PC-9 (cell line): ENCODE results near the gene DAGLB. TPM values are rescaled to one million over a fixed set of nuclear protein-coding genes. Genes with fewer than 3 reads are reported as not detected.

Experiments
- BruUV-seq: library from RNA; stranded (reverse); fragments of 400-500 nt; replicated peaks from 2 replicates; lab custom pipeline; 2021; lab: Mats Ljungman, UMichigan
- CTCF ChIA-PET: fragments of 300-600 bp; sonication (Branson Sonifier 250); formaldehyde crosslinking; loops from one replicate; lab custom pipeline; 2022; ENCODE audit warnings: antibody characterized with exemption; lab: Charles Lee
- POLR2A ChIA-PET: fragments of 300-600 bp; sonication (Branson Sonifier 250); formaldehyde crosslinking; loops from one replicate; lab custom pipeline; 2022; ENCODE audit warnings: antibody characterized with exemption; ENCODE audit not compliant: unreplicated experiment; lab: Charles Lee
- DNase-seq, 2 experiments: peaks; one replicate each; pipeline versions ENCODE4 v3.0.0 to v3.0.0-alpha.2; 2015 to 2022; ENCODE audit warnings: mixed read lengths in 1 of 2
- H2AFZ ChIP-seq: fragments of 200-600 bp; sonication (generic); 2 replicates; pipeline ENCODE4 v1.8.1; 2017; ENCODE audit warnings: antibody characterized with exemption
- H3F3A ChIP-seq: fragments of 200-600 bp; sonication (generic); 2 replicates; pipeline ENCODE4 v1.8.1; 2017; ENCODE audit warnings: antibody characterized with exemption, mild to moderate bottlenecking, low read depth; ENCODE audit not compliant: insufficient read depth
- H3K27ac ChIP-seq: fragments of 200-600 bp; sonication (generic); 2 replicates; pipeline ENCODE4 v1.6.1; 2016; ENCODE audit warnings: mixed run types
- H3K27me3 ChIP-seq: fragments of 200-600 bp; sonication (generic); 2 replicates; pipeline ENCODE4 v1.6.1; 2016; ENCODE audit warnings: low read depth, mixed run types; ENCODE audit not compliant: insufficient read depth
- H3K36me3 ChIP-seq: fragments of 200-600 bp; sonication (generic); 2 replicates; pipeline ENCODE4 v1.6.1; 2016; ENCODE audit warnings: low read depth, mixed run types
- H3K4me1 ChIP-seq: fragments of 200-600 bp; sonication (generic); replicated peaks from 2 replicates; pipeline ENCODE4 v1.6.1; 2016; ENCODE audit warnings: mixed run types; ENCODE audit not compliant: insufficient read depth
- H3K4me2 ChIP-seq: fragments of 200-600 bp; sonication (generic); 2 replicates; pipeline ENCODE4 v1.6.1; 2017; ENCODE audit warnings: mixed run types
- H3K4me3 ChIP-seq: fragments of 200-600 bp; sonication (generic); 2 replicates; pipeline ENCODE4 v1.6.1; 2016; ENCODE audit warnings: mixed run types
- H3K79me2 ChIP-seq: fragments of 200-600 bp; sonication (generic); 2 replicates; pipeline ENCODE4 v1.6.1; 2017; ENCODE audit warnings: low read depth, mixed run types
- H3K9me2 ChIP-seq: fragments of 200-600 bp; sonication (generic); 2 replicates; pipeline ENCODE4 v1.8.1; 2017; ENCODE audit warnings: mild to moderate bottlenecking; ENCODE audit not compliant: insufficient read depth
- H3K9me3 ChIP-seq: fragments of 200-600 bp; sonication (generic); 2 replicates; pipeline ENCODE4 v1.8.1; 2016; ENCODE audit warnings: low read depth; ENCODE audit not compliant: insufficient read depth
- H4K20me1 ChIP-seq: fragments of 200-600 bp; sonication (generic); 2 replicates; pipeline ENCODE4 v1.8.1; 2017; ENCODE audit not compliant: insufficient read depth
- EZH2 ChIP-seq: fragments of 200-600 bp; sonication (generic); IDR thresholded peaks from 2 replicates; pipeline ENCODE4 v1.8.0; 2017; ENCODE audit warnings: antibody characterized with exemption, low read depth
- intact Hi-C: fragments of 100-400 bp; cut with micrococcal nuclease; formaldehyde crosslinking; loops from one replicate; pipeline ENCODE4 v1.10.0; 2022; ENCODE audit not compliant: unreplicated experiment
- total RNA-seq: library from RNA; stranded (reverse); gene quantifications from 2 replicates; pipeline ENCODE4 v1.2.3, GENCODE V29; 2021
- TF ChIP-seq, protein P1 (sequence below): fragments of 200-600 bp; sonication (generic); conservative IDR thresholded peaks from 2 replicates; pipeline ENCODE4 v1.6.1; 2017; ENCODE audit warnings: mixed run types, antibody characterized with exemption, mild to moderate bottlenecking, moderate library complexity

DAGLB gene
- total RNA-seq, 1 experiment from 2014 or later = 46.7 TPM

DNA sequence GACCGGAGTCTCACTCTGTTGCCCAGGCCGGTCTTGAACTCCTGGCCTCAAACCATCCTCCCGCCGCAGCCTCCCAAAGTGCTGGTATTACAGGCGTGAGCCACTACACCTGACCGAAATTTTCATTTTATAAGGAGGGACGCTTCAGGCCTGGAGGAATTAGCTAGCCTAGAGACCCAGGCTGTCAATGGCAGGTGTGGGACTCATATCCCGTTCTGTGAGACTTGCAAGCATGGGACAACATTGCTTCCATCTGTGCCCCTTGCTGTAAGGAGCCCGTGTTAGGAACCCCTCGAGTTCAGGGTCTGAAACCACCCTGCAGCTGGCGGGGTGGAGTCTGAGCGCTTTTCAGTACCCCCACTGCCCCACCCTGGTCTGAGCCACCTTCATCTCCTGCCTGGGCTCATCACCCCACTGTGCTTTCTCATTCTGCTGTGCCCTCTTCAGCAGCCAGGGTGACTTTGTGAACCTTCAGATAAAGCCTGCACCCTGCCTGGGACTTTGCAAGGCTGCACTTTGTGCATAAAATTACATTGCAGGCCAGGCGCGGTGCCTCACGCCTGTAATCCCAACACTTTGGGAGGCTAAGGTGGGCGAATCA, 1.3 kb upstream of the DAGLB start:
- CTCF ChIA-PET = no interaction called here

DNA sequence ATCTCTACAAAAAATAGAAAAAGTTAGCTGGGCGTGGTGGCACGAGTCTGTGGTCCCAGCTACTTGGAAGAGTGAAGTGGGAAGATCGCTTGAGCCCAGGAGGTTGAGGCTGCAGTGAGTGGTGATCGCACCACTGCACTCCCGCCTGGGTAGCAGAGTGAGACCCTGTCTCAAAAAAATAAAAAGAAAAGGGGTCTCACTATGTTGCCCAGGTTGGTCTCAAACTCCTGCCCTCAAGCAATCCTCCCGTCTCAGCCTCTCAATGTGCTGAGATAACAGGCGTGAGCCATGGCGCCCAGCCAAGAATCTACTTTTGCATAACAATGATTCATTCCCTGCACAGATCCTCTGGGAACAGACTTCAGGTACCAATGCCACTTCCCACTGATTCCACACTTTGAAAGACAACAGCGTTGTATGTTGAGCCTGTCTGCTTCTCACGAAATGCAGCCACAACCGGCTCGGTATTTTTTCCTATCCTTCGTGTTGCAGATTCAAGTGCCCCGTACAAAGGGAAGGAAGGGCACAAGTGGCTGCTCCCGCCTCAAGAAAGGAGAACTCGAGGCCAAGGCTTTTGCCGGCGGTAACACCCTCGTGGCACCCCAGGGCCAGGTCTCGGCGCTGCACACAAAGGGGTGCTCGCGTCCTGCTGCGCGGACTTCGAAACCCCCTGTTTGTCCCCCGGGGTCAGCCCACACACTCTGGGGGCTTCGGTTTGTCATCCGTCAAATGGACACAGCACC, 745 bp downstream of the DAGLB start:
- Histone ChIP-seq H3K27me3 (no peaks in the 10 kb centered on the region), H3F3A (peaks cover 57% of the 10 kb centered on the region), H3K36me3 (peaks cover 18% of the 10 kb centered on the region), H4K20me1 (peaks cover 5% of the 10 kb centered on the region; the same call in 1 of the 2 replicates), H3K9me2 (no peaks in the 10 kb centered on the region), H3K79me2 (peaks cover 50% of the 10 kb centered on the region), H3K4me1 (peaks cover 40% of the 10 kb centered on the region), H3K9me3 (no peaks in the 10 kb centered on the region), H3K27ac (peak overlapping the region; percentile 96), H3K4me3 (peak overlapping the region; percentile 93), H2AFZ (peak overlapping the region; percentile 98), H3K4me2 (peak overlapping the region; percentile 86)
- intact Hi-C loops = loop anchor here (5.0 to 10.0 kb wide), 2 partner anchors 165 to 478 kb away; no protein-coding TSS in a partner anchor
- TF ChIP-seq, protein P1, sequence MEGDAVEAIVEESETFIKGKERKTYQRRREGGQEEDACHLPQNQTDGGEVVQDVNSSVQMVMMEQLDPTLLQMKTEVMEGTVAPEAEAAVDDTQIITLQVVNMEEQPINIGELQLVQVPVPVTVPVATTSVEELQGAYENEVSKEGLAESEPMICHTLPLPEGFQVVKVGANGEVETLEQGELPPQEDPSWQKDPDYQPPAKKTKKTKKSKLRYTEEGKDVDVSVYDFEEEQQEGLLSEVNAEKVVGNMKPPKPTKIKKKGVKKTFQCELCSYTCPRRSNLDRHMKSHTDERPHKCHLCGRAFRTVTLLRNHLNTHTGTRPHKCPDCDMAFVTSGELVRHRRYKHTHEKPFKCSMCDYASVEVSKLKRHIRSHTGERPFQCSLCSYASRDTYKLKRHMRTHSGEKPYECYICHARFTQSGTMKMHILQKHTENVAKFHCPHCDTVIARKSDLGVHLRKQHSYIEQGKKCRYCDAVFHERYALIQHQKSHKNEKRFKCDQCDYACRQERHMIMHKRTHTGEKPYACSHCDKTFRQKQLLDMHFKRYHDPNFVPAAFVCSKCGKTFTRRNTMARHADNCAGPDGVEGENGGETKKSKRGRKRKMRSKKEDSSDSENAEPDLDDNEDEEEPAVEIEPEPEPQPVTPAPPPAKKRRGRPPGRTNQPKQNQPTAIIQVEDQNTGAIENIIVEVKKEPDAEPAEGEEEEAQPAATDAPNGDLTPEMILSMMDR = no peak
- TF ChIP-seq EZH2 = no peak
- BruUV-seq = TSS peak; percentile 45
- CTCF ChIA-PET = no interaction called here
- peak; percentile 86 to 88 for DNase-seq
- POLR2A ChIA-PET = interaction anchor here (0.7 kb wide), 1 partner anchor 992 kb away, joined by 3 read pairs; no protein-coding TSS in a partner anchor

More for the DNA sequence above, 1.3 kb upstream of the DAGLB start:
- Histone ChIP-seq H3K4me3 (no peak overlapping the region; the same call in 1 of the 2 replicates), H3K27ac (peak overlapping the region; percentile 65), H2AFZ (no peak overlapping the region), H3K79me2 (peaks cover 34% of the 10 kb centered on the region), H3K9me3 (no peaks in the 10 kb centered on the region), H3K36me3 (peaks cover 12% of the 10 kb centered on the region), H3K4me1 (peaks cover 40% of the 10 kb centered on the region), H3K27me3 (no peaks in the 10 kb centered on the region), H3K4me2 (peak overlapping the region; percentile 86; the same call in 1 of the 2 replicates), H4K20me1 (peaks cover 5% of the 10 kb centered on the region; the same call in 1 of the 2 replicates), H3K9me2 (no peaks in the 10 kb centered on the region), H3F3A (peaks cover 54% of the 10 kb centered on the region)
- intact Hi-C loops = loop anchor here (5.0 to 10.0 kb wide), 2 partner anchors 167 to 476 kb away; no protein-coding TSS in a partner anchor
- POLR2A ChIA-PET = interaction anchor here (0.6 to 0.7 kb wide), 2 partner anchors 85 to 980 kb away, joined by 6 to 13 read pairs; no protein-coding TSS in a partner anchor
- TF ChIP-seq, protein P1 = no peak
- TF ChIP-seq EZH2 = no peak
- no peak for DNase-seq
- no TSS peak for BruUV-seq

DNA sequence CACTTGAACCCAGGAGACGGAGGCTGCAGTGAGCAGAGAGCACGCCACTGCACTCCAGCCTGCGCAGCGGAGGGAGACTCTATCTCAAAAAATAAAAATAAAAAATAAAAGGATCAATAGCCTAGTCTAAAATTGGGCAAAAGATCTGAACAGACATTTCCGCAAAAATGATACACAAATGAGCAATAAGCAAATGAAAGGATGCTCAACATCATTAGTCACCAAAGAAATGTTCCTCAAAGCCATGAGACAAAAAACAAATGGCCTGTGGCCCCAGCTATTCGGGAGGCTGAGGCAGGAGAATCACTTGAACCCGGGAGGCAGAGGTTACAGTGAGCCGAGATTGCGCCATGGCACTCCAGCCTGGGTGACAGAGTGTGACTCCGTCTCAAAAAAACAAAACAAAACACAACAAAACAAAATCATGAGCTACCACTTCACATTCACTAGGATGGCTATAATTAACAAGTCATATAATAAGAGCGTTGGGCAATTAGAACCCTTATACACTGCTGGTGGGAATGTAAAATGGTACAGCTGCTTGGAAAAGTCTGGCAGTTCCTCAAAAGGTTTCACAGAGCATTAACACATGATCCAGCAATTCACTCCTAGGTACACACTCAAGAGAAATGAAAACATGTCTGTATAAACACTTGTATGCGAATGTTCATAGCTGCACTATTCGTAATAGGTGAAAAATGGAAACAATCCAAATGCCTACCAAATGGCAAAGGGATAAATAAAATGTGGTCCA, 3.1 kb downstream of the DAGLB start:
- BruUV-seq = no TSS peak
- no peaks in the 10 kb centered on the region for H3K9me3 ChIP-seq
- peaks cover 57% of the 10 kb centered on the region for H3F3A ChIP-seq
- TF ChIP-seq EZH2 = no peak
- TF ChIP-seq, protein P1 = no peak
- ChIA-PET POLR2A (interaction anchor here (0.6 kb wide), 1 partner anchor 22 kb away, joined by 3 read pairs; no protein-coding TSS in a partner anchor), CTCF (interaction anchor here (0.6 kb wide), 2 partner anchors 365 to 545 kb away, joined by 3 to 6 read pairs; no protein-coding TSS in a partner anchor)
- H3K9me2 ChIP-seq = no peaks in the 10 kb centered on the region
- intact Hi-C loops = loop anchor here (5.0 to 10.0 kb wide), 2 partner anchors 162 to 480 kb away; no protein-coding TSS in a partner anchor
- no peak overlapping the region for H3K4me2 ChIP-seq
- no peak for DNase-seq
- peaks cover 23% of the 10 kb centered on the region for H3K36me3 ChIP-seq
- H4K20me1 ChIP-seq = peaks cover 5% of the 10 kb centered on the region; the same call in 1 of the 2 replicates
- no peaks in the 10 kb centered on the region for H3K27me3 ChIP-seq
- H2AFZ ChIP-seq = no peak overlapping the region
- no peak overlapping the region for H3K4me3 ChIP-seq
- H3K27ac ChIP-seq = peak overlapping the region; percentile 77
- peaks cover 69% of the 10 kb centered on the region for H3K79me2 ChIP-seq
- peaks cover 40% of the 10 kb centered on the region for H3K4me1 ChIP-seq
